HepG2 (cell line): ENCODE results near the gene MAMLD1. TPM values are rescaled to one million over a fixed set of nuclear protein-coding genes. Genes with fewer than 3 reads are reported as not detected.

ENCODE experiments used
- ATAC-seq: fragments of 200-7000 bp; cut with Tn5 transposase; 3 replicates; pipeline ENCODE4 v1.9.1; 2020; ENCODE audit warnings: mild to moderate bottlenecking, moderate library complexity
- BruUV-seq: library from RNA; stranded (reverse); fragments of 400-500 nt; replicated peaks from 2 replicates; lab custom pipeline; 2021; lab: Mats Ljungman, UMichigan
- CTCF ChIA-PET: fragments of 300-600 bp; formaldehyde crosslinking; extraction: SDS; loops from one replicate; lab custom pipeline; 2021; ENCODE audit warnings: low total read pairs, inconsistent platforms, low intra/inter-chr PET ratio; lab: Yijun Ruan, JAX
- POLR2A ChIA-PET: fragments of 350-600 bp; sonication (Branson Sonifier 250); formaldehyde crosslinking; loops from one replicate; lab custom pipeline; 2020; ENCODE audit warnings: antibody characterized with exemption, inconsistent platforms; lab: Yijun Ruan, JAX
- DNase-seq: peaks from one replicate; pipeline ENCODE4 v3.0.0-alpha.2; 2015; ENCODE audit warnings: low spot score
- FAIRE-seq: peaks from 3 replicates; lab custom pipeline; 2011; peaks lifted over from hg19 to GRCh38; lab: Jason Lieb, UNC
- H2AFZ ChIP-seq: one replicate; pipeline ENCODE4 v1.6.1; 2011; ENCODE audit warnings: low read length, inconsistent platforms
- H3K27ac ChIP-seq: fragments of 300-600 bp; 3 replicates; pipeline ENCODE4 v1.8.0; 2011; ENCODE audit warnings: mixed run types, mild to moderate bottlenecking, mixed read lengths, low read length, inconsistent platforms; ENCODE audit not compliant: insufficient read depth; ENCODE audit errors: extremely low read length
- H3K27me3 ChIP-seq, 2 experiments: fragments of 200-600 bp in 1 of 2; 2 replicates in 1 of 2; 3 replicates in 1 of 2; pipeline versions ENCODE4 v1.6.0 to v1.8.0; 2011; ENCODE audit warnings: low read length in 2 of 2, mild to moderate bottlenecking in 2 of 2, moderate library complexity in 2 of 2, inconsistent platforms in 1 of 2; ENCODE audit not compliant: insufficient read depth in 2 of 2, control insufficient read depth in 1 of 2
- H3K36me3 ChIP-seq, 2 experiments: fragments of 200-600 bp in 1 of 2; replicated peaks in 1 of 2; 2 replicates in 1 of 2; 3 replicates in 1 of 2; pipeline versions ENCODE4 v1.5.1 to v1.8.0; 2011; ENCODE audit warnings: low read length in 2 of 2, inconsistent platforms in 1 of 2; ENCODE audit not compliant: insufficient read depth in 2 of 2, control insufficient read depth in 1 of 2
- H3K4me1 ChIP-seq: 2 replicates; pipeline ENCODE4 v1.5.1; 2012; ENCODE audit warnings: low read length, inconsistent platforms; ENCODE audit not compliant: insufficient read depth
- H3K4me2 ChIP-seq: 2 replicates; pipeline ENCODE4 v1.6.0; 2011; ENCODE audit warnings: low read depth, low read length, inconsistent platforms
- H3K4me3 ChIP-seq, 3 experiments: fragments of 200-600 bp in 1 of 3; sonication (generic), shearing (Covaris generic) in 1 of 3; replicated peaks in 1 of 3; 2 replicates each; pipeline ENCODE4 v1.5.1; 2011 to 2016; ENCODE audit warnings: low read length in 3 of 3, inconsistent platforms in 2 of 3, low read depth in 2 of 3, mild to moderate bottlenecking in 2 of 3, control low read depth in 1 of 3, mixed read lengths in 1 of 3; ENCODE audit not compliant: insufficient read depth in 1 of 3
- H3K79me2 ChIP-seq: one replicate; pipeline ENCODE4 v1.6.1; 2011; ENCODE audit warnings: low read length, inconsistent platforms; ENCODE audit not compliant: insufficient read depth
- H3K9ac ChIP-seq: 2 replicates; pipeline ENCODE4 v1.6.0; 2011; ENCODE audit warnings: mild to moderate bottlenecking, low read depth, low read length, inconsistent platforms; ENCODE audit not compliant: insufficient read depth
- H3K9me3 ChIP-seq: 2 replicates; pipeline ENCODE4 v1.5.1; 2012; ENCODE audit warnings: mild to moderate bottlenecking, low read length
- H4K20me1 ChIP-seq: 2 replicates; pipeline ENCODE4 v1.6.0; 2011; ENCODE audit warnings: inconsistent platforms, mild to moderate bottlenecking, low read length, moderate library complexity; ENCODE audit not compliant: insufficient read depth
- DPF2 ChIP-seq: sonication (generic); formaldehyde crosslinking; IDR thresholded peaks from 2 replicates; pipeline ENCODE4 v1.4.0; 2020; ENCODE audit warnings: mild to moderate bottlenecking, low read depth, missing genetic modification reagents, borderline replicate concordance
- GTF2F1 ChIP-seq: fragments of 150-350 bp; IDR thresholded peaks from 2 replicates; pipeline ENCODE4 v1.6.1; 2014; ENCODE audit warnings: low read length
- GZF1 ChIP-seq: sonication (generic); formaldehyde crosslinking; IDR thresholded peaks from 2 replicates; pipeline ENCODE4 v1.5.1; 2020; ENCODE audit warnings: mild to moderate bottlenecking, missing genetic modification reagents
- KLF12 ChIP-seq: sonication (generic); formaldehyde crosslinking; IDR thresholded peaks from 2 replicates; pipeline ENCODE4 v1.4.0; 2020; ENCODE audit warnings: missing genetic modification reagents, borderline replicate concordance
- KLF6 ChIP-seq: IDR thresholded peaks from 2 replicates; pipeline ENCODE4 v1.8.0; 2016; ENCODE audit warnings: missing biosample characterization, missing genetic modification reagents
- MXD3 ChIP-seq: IDR thresholded peaks from 2 replicates; pipeline ENCODE4 v1.6.1; 2016; ENCODE audit warnings: mild to moderate bottlenecking, missing biosample characterization, missing genetic modification reagents
- SRY ChIP-seq: sonication (generic); formaldehyde crosslinking; IDR thresholded peaks from 2 replicates; pipeline ENCODE4 v1.8.0; 2022; ENCODE audit warnings: mild to moderate bottlenecking, missing genetic modification reagents
- ZBTB33 ChIP-seq: sonication (generic); formaldehyde crosslinking; IDR thresholded peaks from 2 replicates; pipeline ENCODE4 v1.4.0; 2020; ENCODE audit warnings: missing genetic modification reagents
- ZKSCAN1 ChIP-seq: fragments of 150-350 bp; IDR thresholded peaks from 2 replicates; pipeline ENCODE4 v1.6.1; 2014; ENCODE audit warnings: low read length
- ZNF205 ChIP-seq: IDR thresholded peaks from 2 replicates; pipeline ENCODE4 v1.6.1; 2018; ENCODE audit warnings: missing biosample characterization, missing genetic modification reagents
- ZNF30 ChIP-seq: sonication (generic); formaldehyde crosslinking; IDR thresholded peaks from 2 replicates; pipeline ENCODE4 v1.5.0; 2020; ENCODE audit warnings: mild to moderate bottlenecking, missing genetic modification reagents
- ZNF383 ChIP-seq: sonication (generic); formaldehyde crosslinking; IDR thresholded peaks from 2 replicates; pipeline ENCODE4 v1.4.0; 2020; ENCODE audit warnings: missing genetic modification reagents, mild to moderate bottlenecking, borderline replicate concordance
- ZNF589 ChIP-seq: sonication (generic); formaldehyde crosslinking; conservative IDR thresholded peaks from 2 replicates; pipeline ENCODE4 v1.8.0; 2022; ENCODE audit warnings: mild to moderate bottlenecking, moderate library complexity, missing genetic modification reagents
- ZNF629 ChIP-seq: sonication (generic); formaldehyde crosslinking; conservative IDR thresholded peaks from 2 replicates; pipeline ENCODE4 v1.5.0; 2020; ENCODE audit warnings: missing genetic modification reagents
- WGBS: methylation state at CpG from one replicate; pipeline ENCODE4 v1.1.6; 2017; ENCODE audit warnings: low lambda C conversion rate; 5-methylcytosine and 5-hydroxymethylcytosine counted together
- in situ Hi-C: cut with HindIII; loops from 2 replicates; pipeline ENCODE4 v1.10.0; 2017; ENCODE audit warnings: low pct_unique_long_range_greater_than_20kb; ENCODE audit not compliant: extremely low pct_ligation_motif_present
- intact Hi-C: fragments of 100-400 bp; cut with micrococcal nuclease; formaldehyde crosslinking; loops from one replicate; pipeline ENCODE4 v1.10.0; 2022; ENCODE audit not compliant: unreplicated experiment
- polyA plus RNA-seq, 8 experiments: library from polyadenylated mRNA; depleted of rRNA in 3 of 8; stranded (reverse) in 7 of 8; unstranded in 1 of 8; fragments of >200 nt; fragmentation: Illumina TruSeq in 4 of 8; extraction: Trizol in 4 of 8; gene quantifications; 2 replicates each; pipeline versions ENCODE4 v1.2.1 to v1.2.3, GENCODE V29; 2011 to 2016; ENCODE audit warnings: low read depth in 4 of 8, missing spikeins in 1 of 8, mixed read lengths in 1 of 8; ENCODE audit not compliant: insufficient read depth in 1 of 8
- total RNA-seq, 5 experiments: library from RNA; depleted of rRNA; stranded (reverse); fragments of >200 nt; fragmentation: Illumina TruSeq; extraction: Trizol; gene quantifications; 2 replicates each; pipeline ENCODE4 v1.2.3, GENCODE V29; 2016; ENCODE audit warnings: low read depth in 1 of 5
- TF ChIP-seq, protein P1 (sequence below), 2 experiments: IDR thresholded peaks; 2 replicates each; pipeline ENCODE4 v1.6.1; 2011 to 2012; ENCODE audit warnings: low read length in 2 of 2, borderline replicate concordance in 1 of 2, low read depth in 1 of 2, mild to moderate bottlenecking in 1 of 2, moderate library complexity in 1 of 2
- TF ChIP-seq, protein P2 (sequence below): sonication (generic); formaldehyde crosslinking; IDR thresholded peaks from 2 replicates; pipeline ENCODE4; 2020; ENCODE audit warnings: missing genetic modification reagents, mild to moderate bottlenecking, borderline replicate concordance

Gene MAMLD1
- total and polyA plus RNA-seq, 2 of the 13 experiments (the other 11 are each of a cell fraction or from before 2014, with no cell fraction given) = not detected

DNA sequence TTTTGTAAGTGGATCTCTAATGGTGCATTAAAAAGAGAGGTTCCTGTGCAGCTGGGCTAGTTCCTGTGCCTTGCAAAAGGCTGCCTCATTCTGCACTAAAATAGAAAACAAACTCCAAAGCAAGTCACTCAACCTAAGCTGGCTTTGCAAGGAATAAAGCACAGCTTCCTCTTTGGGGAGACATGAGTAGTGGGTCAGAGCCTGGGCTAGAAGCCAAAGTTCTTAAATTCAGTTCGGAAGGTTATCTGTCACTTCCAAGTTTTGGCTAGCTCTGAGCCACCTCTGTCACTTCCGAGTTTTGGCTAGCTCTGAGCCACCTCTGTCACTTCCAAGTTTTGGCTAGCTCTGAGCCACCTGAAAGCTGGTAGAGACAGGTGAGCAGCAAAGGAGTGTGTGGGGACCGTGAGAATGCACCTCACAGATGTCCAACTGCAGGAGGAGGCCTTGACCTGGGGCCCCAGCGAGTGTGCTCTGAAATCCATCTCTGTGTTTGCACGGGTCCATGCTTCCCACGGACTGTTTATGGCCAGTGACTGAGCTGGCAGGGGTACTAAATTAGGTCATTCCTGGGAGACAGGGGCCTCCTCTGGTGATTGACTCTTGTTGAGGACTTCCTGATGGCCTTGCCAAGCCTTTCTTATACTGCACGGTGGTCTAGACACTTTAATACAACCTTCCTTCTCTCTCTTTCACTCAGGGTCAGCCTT lies 36.4 kb upstream of the MAMLD1 start:
- Histone ChIP-seq H4K20me1 (no peaks in the 10 kb centered on the region), H3K4me3 (no peak overlapping the region), H2AFZ (no peak overlapping the region), H3K27ac (no peak overlapping the region), H3K9ac (no peak overlapping the region), H3K4me1 (no peaks in the 10 kb centered on the region), H3K36me3 (no peaks in the 10 kb centered on the region), H3K4me2 (no peak overlapping the region), H3K79me2 (no peaks in the 10 kb centered on the region), H3K27me3 (no peaks in the 10 kb centered on the region), H3K9me3 (no peaks in the 10 kb centered on the region)
- in situ Hi-C loops (no loop called here), intact Hi-C loops (no loop called here)
- CTCF ChIA-PET = no interaction called here
- no CpG with 5 or more reads among the region's 7 CpGs for WGBS
- no peak for DNase-seq
- ATAC-seq = peak; percentile 64
- no TSS peak for BruUV-seq
- POLR2A ChIA-PET = no interaction called here
- peak; percentile 23 for FAIRE-seq
- TF ChIP-seq, protein P1, sequence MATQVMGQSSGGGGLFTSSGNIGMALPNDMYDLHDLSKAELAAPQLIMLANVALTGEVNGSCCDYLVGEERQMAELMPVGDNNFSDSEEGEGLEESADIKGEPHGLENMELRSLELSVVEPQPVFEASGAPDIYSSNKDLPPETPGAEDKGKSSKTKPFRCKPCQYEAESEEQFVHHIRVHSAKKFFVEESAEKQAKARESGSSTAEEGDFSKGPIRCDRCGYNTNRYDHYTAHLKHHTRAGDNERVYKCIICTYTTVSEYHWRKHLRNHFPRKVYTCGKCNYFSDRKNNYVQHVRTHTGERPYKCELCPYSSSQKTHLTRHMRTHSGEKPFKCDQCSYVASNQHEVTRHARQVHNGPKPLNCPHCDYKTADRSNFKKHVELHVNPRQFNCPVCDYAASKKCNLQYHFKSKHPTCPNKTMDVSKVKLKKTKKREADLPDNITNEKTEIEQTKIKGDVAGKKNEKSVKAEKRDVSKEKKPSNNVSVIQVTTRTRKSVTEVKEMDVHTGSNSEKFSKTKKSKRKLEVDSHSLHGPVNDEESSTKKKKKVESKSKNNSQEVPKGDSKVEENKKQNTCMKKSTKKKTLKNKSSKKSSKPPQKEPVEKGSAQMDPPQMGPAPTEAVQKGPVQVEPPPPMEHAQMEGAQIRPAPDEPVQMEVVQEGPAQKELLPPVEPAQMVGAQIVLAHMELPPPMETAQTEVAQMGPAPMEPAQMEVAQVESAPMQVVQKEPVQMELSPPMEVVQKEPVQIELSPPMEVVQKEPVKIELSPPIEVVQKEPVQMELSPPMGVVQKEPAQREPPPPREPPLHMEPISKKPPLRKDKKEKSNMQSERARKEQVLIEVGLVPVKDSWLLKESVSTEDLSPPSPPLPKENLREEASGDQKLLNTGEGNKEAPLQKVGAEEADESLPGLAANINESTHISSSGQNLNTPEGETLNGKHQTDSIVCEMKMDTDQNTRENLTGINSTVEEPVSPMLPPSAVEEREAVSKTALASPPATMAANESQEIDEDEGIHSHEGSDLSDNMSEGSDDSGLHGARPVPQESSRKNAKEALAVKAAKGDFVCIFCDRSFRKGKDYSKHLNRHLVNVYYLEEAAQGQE (IDR thresholded peaks at IDR 0.05; ENCODE audit: borderline replicate concordance in 1 of 2, low read depth in 1 of 2, low read length in 2 of 2) = no peak
- TF ChIP-seq KLF6 (CRISPR knock-in tag) = no peak
- TF ChIP-seq ZNF30 (CRISPR knock-in tag) = no peak
- no peak for TF ChIP-seq ZKSCAN1
- TF ChIP-seq ZNF383 = no peak
- no peak for TF ChIP-seq ZNF205 (CRISPR knock-in tag)
- TF ChIP-seq MXD3 (CRISPR knock-in tag) = no peak
- no peak for TF ChIP-seq ZNF629 (CRISPR knock-in tag)
- TF ChIP-seq KLF12 (CRISPR knock-in tag) = no peak
- TF ChIP-seq DPF2 (CRISPR knock-in tag) = no peak
- TF ChIP-seq GZF1 (CRISPR knock-in tag) = no peak
- TF ChIP-seq ZNF589 = no peak
- no peak for TF ChIP-seq GTF2F1
- no peak for TF ChIP-seq ZBTB33 (CRISPR knock-in tag)
- TF ChIP-seq, protein P2, sequence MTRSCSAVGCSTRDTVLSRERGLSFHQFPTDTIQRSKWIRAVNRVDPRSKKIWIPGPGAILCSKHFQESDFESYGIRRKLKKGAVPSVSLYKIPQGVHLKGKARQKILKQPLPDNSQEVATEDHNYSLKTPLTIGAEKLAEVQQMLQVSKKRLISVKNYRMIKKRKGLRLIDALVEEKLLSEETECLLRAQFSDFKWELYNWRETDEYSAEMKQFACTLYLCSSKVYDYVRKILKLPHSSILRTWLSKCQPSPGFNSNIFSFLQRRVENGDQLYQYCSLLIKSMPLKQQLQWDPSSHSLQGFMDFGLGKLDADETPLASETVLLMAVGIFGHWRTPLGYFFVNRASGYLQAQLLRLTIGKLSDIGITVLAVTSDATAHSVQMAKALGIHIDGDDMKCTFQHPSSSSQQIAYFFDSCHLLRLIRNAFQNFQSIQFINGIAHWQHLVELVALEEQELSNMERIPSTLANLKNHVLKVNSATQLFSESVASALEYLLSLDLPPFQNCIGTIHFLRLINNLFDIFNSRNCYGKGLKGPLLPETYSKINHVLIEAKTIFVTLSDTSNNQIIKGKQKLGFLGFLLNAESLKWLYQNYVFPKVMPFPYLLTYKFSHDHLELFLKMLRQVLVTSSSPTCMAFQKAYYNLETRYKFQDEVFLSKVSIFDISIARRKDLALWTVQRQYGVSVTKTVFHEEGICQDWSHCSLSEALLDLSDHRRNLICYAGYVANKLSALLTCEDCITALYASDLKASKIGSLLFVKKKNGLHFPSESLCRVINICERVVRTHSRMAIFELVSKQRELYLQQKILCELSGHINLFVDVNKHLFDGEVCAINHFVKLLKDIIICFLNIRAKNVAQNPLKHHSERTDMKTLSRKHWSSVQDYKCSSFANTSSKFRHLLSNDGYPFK (CRISPR knock-in tag) = no peak
- TF ChIP-seq SRY (CRISPR knock-in tag) = no peak
